Keratinocyte (primary cell): Measurements from ENCODE around the gene TPCN2.

Experiments used
- EZH2 ChIP-seq: IDR thresholded peaks from one replicate; pipeline ENCODE4 v1.6.1; 2012; ENCODE audit warnings: inconsistent platforms, mild to moderate bottlenecking, low read length, moderate library complexity
- TF ChIP-seq, protein P1 (sequence below), 3 experiments: IDR thresholded peaks in 1 of 3; conservative IDR thresholded peaks in 1 of 3; optimal IDR thresholded peaks in 1 of 3; 2 replicates in 2 of 3; 3 replicates in 1 of 3; pipeline versions ENCODE3 to v1.5.1; 2011; ENCODE audit warnings: low read length in 3 of 3, mild to moderate bottlenecking in 3 of 3, moderate library complexity in 2 of 3, control low read depth in 1 of 3, inconsistent platforms in 1 of 3; ENCODE audit not compliant: insufficient read depth in 2 of 3; ENCODE audit errors: extremely low read depth in 1 of 3

DNA sequence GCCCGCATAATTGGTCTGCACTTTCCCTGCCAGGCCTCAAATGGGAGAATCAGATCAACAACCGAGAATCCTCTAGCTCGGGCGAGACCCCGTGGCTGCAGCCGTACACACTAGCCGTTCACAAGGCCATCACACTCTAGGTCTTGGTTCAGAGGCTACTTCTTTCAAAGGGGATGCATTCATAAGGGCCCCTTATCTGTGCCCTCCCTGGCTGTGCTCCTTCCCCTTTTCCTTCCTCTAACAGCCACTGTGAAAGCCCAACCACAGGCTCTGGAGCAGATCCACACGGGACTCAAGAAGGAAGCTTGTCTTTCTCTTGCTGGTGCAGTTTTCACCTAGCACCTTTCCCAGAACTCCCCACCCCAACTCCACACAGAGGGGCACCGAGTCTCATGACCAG, 131.5 kb downstream of the TPCN2 start:
- TF ChIP-seq, protein P1, sequence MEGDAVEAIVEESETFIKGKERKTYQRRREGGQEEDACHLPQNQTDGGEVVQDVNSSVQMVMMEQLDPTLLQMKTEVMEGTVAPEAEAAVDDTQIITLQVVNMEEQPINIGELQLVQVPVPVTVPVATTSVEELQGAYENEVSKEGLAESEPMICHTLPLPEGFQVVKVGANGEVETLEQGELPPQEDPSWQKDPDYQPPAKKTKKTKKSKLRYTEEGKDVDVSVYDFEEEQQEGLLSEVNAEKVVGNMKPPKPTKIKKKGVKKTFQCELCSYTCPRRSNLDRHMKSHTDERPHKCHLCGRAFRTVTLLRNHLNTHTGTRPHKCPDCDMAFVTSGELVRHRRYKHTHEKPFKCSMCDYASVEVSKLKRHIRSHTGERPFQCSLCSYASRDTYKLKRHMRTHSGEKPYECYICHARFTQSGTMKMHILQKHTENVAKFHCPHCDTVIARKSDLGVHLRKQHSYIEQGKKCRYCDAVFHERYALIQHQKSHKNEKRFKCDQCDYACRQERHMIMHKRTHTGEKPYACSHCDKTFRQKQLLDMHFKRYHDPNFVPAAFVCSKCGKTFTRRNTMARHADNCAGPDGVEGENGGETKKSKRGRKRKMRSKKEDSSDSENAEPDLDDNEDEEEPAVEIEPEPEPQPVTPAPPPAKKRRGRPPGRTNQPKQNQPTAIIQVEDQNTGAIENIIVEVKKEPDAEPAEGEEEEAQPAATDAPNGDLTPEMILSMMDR (optimal IDR thresholded peaks at IDR 0.05 in 1 of 3, IDR thresholded peaks at IDR 0.05 in 1 of 3, conservative IDR thresholded peaks at IDR 0.05 in 1 of 3; ENCODE audit: extremely low read depth in 1 of 3, insufficient read depth in 2 of 3, low read length in 3 of 3): no peak
- TF ChIP-seq EZH2: no peak
